Caki2 (cell line): ENCODE results near the gene STPG4. TPM values are rescaled to one million over a fixed set of nuclear protein-coding genes. Genes with fewer than 3 reads are reported as not detected.
"Not testable (repeated sequence)": the region's sequence is repeated elsewhere in the genome, so short reads cannot be mapped to it uniquely, and the experiment has no call there.

ENCODE experiments used
- DNase-seq: peaks from one replicate; pipeline ENCODE4 v3.0.0-alpha.2; 2015; ENCODE audit warnings: low read depth
- in situ Hi-C: cut with HindIII; loops from 2 replicates; pipeline ENCODE4 v1.10.0; 2016; ENCODE audit warnings: low sequenced_read_pairs, low pct_unique_long_range_greater_than_20kb, mixed read lengths
- total RNA-seq: library from RNA; depleted of rRNA; stranded (reverse); fragments of >200 nt; shearing (Covaris generic); gene quantifications from 2 replicates; pipeline ENCODE4 v1.2.3, GENCODE V29; 2014; ENCODE audit warnings: low replicate concordance

Gene STPG4
- total RNA-seq, 1 experiment from 2014 or later = 0.37 TPM

DNA sequence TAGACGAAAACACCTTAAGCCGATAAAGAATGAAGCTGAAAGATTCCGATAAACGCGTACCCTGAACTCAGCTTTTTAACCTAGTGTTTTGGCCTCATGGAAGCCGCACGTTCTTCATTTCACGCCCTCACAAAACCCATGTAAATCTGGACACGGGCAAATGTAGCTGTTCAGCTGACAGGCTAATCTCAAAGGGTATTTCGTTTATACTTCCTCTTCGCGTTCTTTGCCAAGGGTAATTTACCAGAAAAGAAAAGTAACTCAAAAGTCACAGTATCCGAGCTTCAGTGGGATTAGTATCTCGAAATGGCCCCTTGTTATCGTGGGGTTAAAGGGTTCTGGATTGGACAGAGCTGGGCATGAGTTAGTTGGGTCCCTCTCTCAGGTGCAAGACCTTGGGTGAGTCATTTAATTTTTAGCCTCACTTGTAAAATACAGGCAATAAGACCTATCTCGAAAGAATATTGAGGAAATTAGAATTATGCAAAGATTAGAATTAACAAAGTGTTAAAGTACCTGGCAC lies 22.0 kb upstream of the STPG4 start:
- DNase-seq = no peak
- in situ Hi-C loops = no loop called here

DNA sequence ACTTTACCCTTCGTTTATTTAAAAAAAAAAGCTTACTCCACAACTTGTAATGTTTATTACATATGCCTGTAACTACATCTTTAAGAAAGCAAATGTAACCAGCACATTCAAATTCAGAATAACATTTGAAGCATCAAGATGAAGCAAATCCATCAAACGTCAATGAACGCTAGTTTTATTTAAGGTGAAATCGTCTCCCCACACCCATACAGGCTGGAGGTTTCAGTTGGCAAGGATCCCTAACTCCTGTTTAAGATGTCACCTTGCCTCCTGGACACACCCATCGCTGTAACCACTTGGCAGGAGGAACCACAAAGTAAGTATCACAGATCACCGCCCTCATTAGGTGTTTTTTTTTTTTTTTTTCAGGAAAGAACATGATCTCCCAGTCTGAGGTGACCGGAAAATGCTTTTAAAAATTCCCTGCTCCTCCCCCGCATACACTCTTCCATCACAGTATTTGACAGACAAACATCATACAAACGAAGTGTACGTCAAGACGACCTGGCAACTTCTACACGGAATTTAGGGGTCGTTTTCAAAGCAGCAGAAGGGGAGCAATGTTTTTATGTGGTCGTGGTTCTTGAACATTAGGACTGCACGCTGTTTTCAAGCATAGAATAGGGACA lies 19.7 kb upstream of the STPG4 start:
- DNase-seq = peak; percentile 89
- in situ Hi-C loops = no loop called here

DNA sequence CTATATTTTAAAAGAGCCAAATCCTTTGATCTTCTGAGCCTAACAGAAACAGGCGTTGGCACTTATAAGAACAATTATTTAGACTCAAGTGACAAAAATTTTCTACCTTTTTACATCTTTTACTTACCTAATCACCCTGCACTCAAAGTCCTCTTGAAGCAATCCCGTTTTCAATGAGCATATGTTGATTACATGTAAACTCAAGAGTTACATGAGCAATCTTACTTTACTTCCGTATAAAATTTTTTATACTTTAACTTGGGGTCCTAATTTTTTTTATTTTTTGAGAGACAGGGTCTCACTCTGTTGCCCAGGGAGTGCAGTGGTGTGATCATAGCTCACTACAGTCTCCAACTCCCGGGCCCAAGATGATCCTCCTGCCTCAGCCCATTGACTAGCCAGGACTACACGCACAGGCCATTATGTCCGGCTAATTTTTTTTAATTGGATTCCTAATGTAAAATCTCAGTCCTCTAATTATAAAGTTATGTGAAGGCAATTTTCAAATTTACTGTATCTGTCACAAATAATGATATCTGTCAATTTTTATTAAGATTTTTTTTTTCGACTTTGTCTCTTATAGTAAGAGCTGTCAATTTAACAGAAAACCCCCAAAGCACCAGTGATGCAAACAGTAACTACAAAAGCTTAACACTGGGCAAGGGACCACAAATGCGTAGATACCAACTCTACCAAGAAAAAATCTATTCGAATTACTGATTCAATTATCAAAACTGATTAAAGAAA lies 19.1 kb upstream of the STPG4 start:
- in situ Hi-C loops = no loop called here
- DNase-seq = no peak

DNA sequence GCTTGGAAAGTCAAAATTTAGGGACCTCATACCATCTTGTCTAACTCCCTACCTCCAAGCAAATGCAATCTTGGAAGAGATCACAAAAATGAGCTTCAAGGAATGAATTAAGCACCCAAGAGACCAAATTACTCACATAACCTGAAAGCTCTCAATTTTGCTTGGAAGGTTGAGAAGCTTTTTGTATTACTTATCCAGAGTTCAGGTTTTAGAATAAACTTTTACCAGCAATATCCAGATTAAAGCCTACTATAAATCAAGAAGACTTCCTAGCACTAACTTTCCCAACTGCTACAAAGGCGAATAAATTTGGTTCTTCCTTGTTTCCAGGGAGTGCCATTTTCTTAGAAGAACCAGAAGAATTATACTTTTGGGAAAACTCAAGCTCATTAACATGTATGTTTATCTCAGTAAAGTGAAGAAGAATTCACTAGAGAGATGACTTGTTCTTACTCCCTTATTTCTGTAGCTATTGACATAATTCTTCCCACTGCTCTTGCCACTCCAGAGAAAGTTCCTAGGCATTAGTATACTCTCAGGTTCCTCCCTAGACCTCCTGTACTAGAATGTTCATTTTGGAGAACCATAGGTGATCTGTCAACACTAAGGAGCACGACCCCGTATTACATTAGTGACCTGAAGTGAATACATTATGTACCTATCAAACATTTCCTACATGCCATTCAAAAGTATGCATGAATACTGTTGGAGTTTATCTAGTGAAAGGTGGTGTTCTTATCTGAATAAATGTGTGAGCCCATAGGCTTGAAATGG lies 18.0 kb upstream of the STPG4 start:
- in situ Hi-C loops = no loop called here

GRCh38 chr2:47172156-47172921 lies 17.2 kb upstream of the STPG4 start:
- in situ Hi-C loops = no loop called here
- no peak for DNase-seq

More for the DNA sequence above, 18.0 kb upstream of the STPG4 start:
- no peak for DNase-seq

DNA sequence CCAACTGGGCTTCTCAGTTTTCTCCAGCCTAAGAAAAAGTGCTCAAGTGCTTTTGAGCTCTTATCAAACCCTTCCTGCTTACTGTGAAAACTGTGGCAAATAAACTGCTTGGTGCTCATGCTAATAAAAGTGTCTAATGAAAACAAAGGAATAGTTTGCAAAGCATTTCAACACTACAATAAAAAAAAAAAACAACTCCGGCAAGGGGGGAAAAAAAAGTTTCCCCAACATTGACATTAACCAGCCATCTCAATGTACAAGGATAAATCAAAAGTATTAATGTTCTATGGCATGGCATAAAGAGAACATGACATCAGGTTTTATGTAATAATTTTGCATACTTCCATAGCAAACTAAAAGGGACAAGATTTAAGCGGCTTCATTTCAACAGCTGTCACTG lies 14.7 kb upstream of the STPG4 start:
- no peak for DNase-seq
- in situ Hi-C loops = no loop called here

GRCh38 chr2:47168895-47169294 lies 13.8 kb upstream of the STPG4 start:
- in situ Hi-C loops, DNase-seq: not testable (repeated sequence)

DNA sequence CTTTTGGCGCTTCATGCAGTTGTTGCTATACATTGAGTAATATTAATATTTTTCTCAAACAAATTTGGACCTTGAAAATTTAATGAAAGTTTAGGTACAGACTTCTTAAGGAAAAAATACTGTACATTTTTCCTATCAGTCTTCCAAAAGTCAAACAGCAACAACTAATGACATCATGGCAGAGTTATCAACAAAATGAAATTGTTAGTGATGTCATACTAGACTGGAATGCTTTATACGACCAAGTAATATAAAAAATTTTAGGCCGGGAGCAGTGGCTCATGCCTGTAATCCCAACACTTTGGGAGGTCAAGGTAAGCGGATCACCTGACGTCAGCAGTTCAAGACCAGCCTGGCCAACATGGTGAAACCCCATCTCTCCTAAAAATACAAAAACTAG lies 12.0 kb upstream of the STPG4 start:
- in situ Hi-C loops = no loop called here
- DNase-seq = no peak

GRCh38 chr2:47165001-47165555 lies 10.0 kb upstream of the STPG4 start:
- no peak for DNase-seq
- in situ Hi-C loops = no loop called here

DNA sequence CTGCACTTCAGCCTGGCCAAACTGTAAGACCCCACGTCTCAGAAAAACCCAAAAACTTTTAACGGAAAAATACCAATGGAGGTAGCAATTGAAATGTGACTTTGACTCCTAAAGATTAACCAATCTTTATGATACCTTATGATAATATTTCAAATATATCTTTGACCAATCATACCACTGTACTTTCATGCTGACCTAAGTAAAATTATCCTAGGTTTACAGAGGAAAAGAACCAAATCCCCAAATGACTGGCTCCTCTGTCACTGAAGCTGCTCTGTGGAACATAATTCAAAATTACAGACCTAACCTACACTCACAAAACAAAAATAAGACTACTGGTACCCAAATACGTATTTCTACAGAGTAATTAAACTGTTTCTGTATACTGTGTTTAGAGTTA lies 7.7 kb upstream of the STPG4 start:
- in situ Hi-C loops = no loop called here
- DNase-seq = no peak

- DNase-seq = no peak
- in situ Hi-C loops = no loop called here
These were observed 6.4 kb upstream of the STPG4 start for GRCh38 chr2:47161475-47161874.

- no peak for DNase-seq
- in situ Hi-C loops = no loop called here
These were observed 5.6 kb upstream of the STPG4 start for GRCh38 chr2:47160660-47161059.

GRCh38 chr2:47160211-47160610 lies 5.1 kb upstream of the STPG4 start:
- DNase-seq = no peak
- in situ Hi-C loops = no loop called here

DNA sequence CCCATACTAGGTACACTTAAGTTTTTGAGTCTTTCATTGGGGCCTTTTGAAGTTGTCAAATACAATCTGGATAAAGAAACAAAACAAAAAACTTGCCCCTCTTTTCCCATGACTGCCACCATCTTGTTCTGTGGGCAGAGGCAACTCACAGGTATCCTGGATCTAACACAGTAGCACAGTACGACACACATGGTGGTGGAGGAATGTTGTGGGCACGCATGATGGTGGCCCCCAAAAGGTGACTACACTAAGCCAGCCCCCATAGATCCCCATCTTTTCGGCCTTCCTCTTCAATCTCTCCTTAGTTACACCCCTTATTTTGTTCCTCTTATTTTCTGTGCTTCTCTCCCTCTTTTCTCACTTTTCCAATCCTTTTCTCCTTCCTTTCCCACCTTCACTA lies 4.5 kb upstream of the STPG4 start:
- in situ Hi-C loops = no loop called here
- DNase-seq = no peak

DNA sequence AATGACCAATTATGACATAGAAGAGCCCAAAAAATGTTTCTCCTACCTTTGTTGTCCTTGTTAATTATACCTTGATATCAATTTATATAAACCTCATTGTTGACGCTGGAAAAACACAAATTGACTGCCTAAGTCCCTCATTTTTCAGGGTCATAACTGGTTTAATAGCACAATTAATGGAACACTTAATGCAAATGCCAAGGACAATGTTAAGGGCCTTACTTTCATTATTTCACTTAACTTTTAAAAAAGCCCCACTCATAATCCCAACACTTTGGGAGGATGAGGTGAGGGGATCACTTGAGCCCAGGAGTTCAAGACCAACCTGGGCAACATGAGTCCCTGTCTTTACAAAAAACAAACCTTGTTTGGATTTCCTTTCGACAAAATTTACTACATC lies 3.5 kb upstream of the STPG4 start:
- no peak for DNase-seq
- in situ Hi-C loops = no loop called here

GRCh38 chr2:47152803-47153202 lies 2.3 kb downstream of the STPG4 start:
- in situ Hi-C loops = no loop called here
- DNase-seq = no peak

GRCh38 chr2:47150175-47150574 lies 4.9 kb downstream of the STPG4 start:
- in situ Hi-C loops = no loop called here
- no peak for DNase-seq

DNA sequence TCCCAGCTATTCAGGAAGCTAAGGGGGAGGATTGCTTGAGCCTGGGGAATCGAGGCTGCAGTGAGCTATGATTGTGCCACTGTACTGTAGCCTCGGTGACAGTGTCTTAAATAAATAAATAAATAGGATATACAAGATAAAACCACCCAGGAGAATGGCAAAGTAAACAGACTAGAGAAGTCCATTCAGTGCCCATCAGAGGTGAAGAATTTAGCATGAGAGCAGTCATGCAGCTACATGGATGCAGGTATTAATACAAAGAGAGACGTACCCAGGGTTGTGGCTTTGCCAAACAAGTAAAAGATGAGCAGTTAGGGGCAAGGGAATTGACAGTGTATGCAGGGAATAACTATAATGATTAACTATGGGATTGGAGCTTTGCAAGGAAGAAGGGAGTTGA lies 8.1 kb downstream of the STPG4 start:
- peak; percentile 81 for DNase-seq
- in situ Hi-C loops = no loop called here
